ENCODE data around the gene UNC13A.

DNA sequence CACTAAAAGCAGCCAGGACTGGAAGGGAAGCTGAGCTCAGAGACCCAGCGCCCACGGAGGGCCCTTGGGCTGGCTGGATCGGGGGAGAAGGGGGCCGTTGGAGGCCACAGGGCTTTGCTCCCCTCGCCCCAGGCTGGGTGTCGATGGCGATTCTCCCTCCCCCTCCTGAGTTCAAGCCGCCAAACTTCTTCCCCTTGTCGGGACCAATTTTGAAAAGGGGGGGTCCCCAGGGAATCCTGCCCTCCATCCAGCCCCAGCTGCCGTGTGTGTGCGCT is 71.5 kb downstream of the UNC13A start:
- TF ChIP-seq POLR2A (IDR thresholded peaks at IDR 0.05): no peak
- TF ChIP-seq, protein P1, sequence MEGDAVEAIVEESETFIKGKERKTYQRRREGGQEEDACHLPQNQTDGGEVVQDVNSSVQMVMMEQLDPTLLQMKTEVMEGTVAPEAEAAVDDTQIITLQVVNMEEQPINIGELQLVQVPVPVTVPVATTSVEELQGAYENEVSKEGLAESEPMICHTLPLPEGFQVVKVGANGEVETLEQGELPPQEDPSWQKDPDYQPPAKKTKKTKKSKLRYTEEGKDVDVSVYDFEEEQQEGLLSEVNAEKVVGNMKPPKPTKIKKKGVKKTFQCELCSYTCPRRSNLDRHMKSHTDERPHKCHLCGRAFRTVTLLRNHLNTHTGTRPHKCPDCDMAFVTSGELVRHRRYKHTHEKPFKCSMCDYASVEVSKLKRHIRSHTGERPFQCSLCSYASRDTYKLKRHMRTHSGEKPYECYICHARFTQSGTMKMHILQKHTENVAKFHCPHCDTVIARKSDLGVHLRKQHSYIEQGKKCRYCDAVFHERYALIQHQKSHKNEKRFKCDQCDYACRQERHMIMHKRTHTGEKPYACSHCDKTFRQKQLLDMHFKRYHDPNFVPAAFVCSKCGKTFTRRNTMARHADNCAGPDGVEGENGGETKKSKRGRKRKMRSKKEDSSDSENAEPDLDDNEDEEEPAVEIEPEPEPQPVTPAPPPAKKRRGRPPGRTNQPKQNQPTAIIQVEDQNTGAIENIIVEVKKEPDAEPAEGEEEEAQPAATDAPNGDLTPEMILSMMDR (IDR thresholded peaks at IDR 0.05): no peak

Data from suprapubic skin (tissue), 3 donors.